PC-9 (cell line): ENCODE measurements around the gene GAB4. TPM values are rescaled to one million over a fixed set of nuclear protein-coding genes. Genes with fewer than 3 reads are reported as not detected.
A peak's percentile ranks its signal among the peaks of the same experiment; 100 is the strongest.
"Not testable (repeated sequence)": the region's sequence is repeated elsewhere in the genome, so short reads cannot be mapped to it uniquely, and the experiment has no call there.

Experiments used
- BruUV-seq: library from RNA; stranded (reverse); fragments of 400-500 nt; replicated peaks from 2 replicates; lab custom pipeline; 2021; lab: Mats Ljungman, UMichigan
- CTCF ChIA-PET: fragments of 300-600 bp; sonication (Branson Sonifier 250); formaldehyde crosslinking; loops from one replicate; lab custom pipeline; 2022; ENCODE audit warnings: antibody characterized with exemption; lab: Charles Lee
- POLR2A ChIA-PET: fragments of 300-600 bp; sonication (Branson Sonifier 250); formaldehyde crosslinking; loops from one replicate; lab custom pipeline; 2022; ENCODE audit warnings: antibody characterized with exemption; ENCODE audit not compliant: unreplicated experiment; lab: Charles Lee
- DNase-seq, 2 experiments: peaks; one replicate each; pipeline versions ENCODE4 v3.0.0 to v3.0.0-alpha.2; 2015 to 2022; ENCODE audit warnings: mixed read lengths in 1 of 2
- H2AFZ ChIP-seq: fragments of 200-600 bp; sonication (generic); 2 replicates; pipeline ENCODE4 v1.8.1; 2017; ENCODE audit warnings: antibody characterized with exemption
- H3F3A ChIP-seq: fragments of 200-600 bp; sonication (generic); 2 replicates; pipeline ENCODE4 v1.8.1; 2017; ENCODE audit warnings: antibody characterized with exemption, mild to moderate bottlenecking, low read depth; ENCODE audit not compliant: insufficient read depth
- H3K27ac ChIP-seq: fragments of 200-600 bp; sonication (generic); 2 replicates; pipeline ENCODE4 v1.6.1; 2016; ENCODE audit warnings: mixed run types
- H3K27me3 ChIP-seq: fragments of 200-600 bp; sonication (generic); 2 replicates; pipeline ENCODE4 v1.6.1; 2016; ENCODE audit warnings: low read depth, mixed run types; ENCODE audit not compliant: insufficient read depth
- H3K36me3 ChIP-seq: fragments of 200-600 bp; sonication (generic); 2 replicates; pipeline ENCODE4 v1.6.1; 2016; ENCODE audit warnings: low read depth, mixed run types
- H3K4me1 ChIP-seq: fragments of 200-600 bp; sonication (generic); replicated peaks from 2 replicates; pipeline ENCODE4 v1.6.1; 2016; ENCODE audit warnings: mixed run types; ENCODE audit not compliant: insufficient read depth
- H3K4me2 ChIP-seq: fragments of 200-600 bp; sonication (generic); 2 replicates; pipeline ENCODE4 v1.6.1; 2017; ENCODE audit warnings: mixed run types
- H3K4me3 ChIP-seq: fragments of 200-600 bp; sonication (generic); 2 replicates; pipeline ENCODE4 v1.6.1; 2016; ENCODE audit warnings: mixed run types
- H3K79me2 ChIP-seq: fragments of 200-600 bp; sonication (generic); 2 replicates; pipeline ENCODE4 v1.6.1; 2017; ENCODE audit warnings: low read depth, mixed run types
- H3K9me2 ChIP-seq: fragments of 200-600 bp; sonication (generic); 2 replicates; pipeline ENCODE4 v1.8.1; 2017; ENCODE audit warnings: mild to moderate bottlenecking; ENCODE audit not compliant: insufficient read depth
- H3K9me3 ChIP-seq: fragments of 200-600 bp; sonication (generic); 2 replicates; pipeline ENCODE4 v1.8.1; 2016; ENCODE audit warnings: low read depth; ENCODE audit not compliant: insufficient read depth
- H4K20me1 ChIP-seq: fragments of 200-600 bp; sonication (generic); 2 replicates; pipeline ENCODE4 v1.8.1; 2017; ENCODE audit not compliant: insufficient read depth
- EZH2 ChIP-seq: fragments of 200-600 bp; sonication (generic); IDR thresholded peaks from 2 replicates; pipeline ENCODE4 v1.8.0; 2017; ENCODE audit warnings: antibody characterized with exemption, low read depth
- intact Hi-C: fragments of 100-400 bp; cut with micrococcal nuclease; formaldehyde crosslinking; loops from one replicate; pipeline ENCODE4 v1.10.0; 2022; ENCODE audit not compliant: unreplicated experiment
- total RNA-seq: library from RNA; stranded (reverse); gene quantifications from 2 replicates; pipeline ENCODE4 v1.2.3, GENCODE V29; 2021
- TF ChIP-seq, protein P1 (sequence below): fragments of 200-600 bp; sonication (generic); conservative IDR thresholded peaks from 2 replicates; pipeline ENCODE4 v1.6.1; 2017; ENCODE audit warnings: mixed run types, antibody characterized with exemption, mild to moderate bottlenecking, moderate library complexity

Gene GAB4
- total RNA-seq, 1 experiment from 2014 or later = not detected

DNA sequence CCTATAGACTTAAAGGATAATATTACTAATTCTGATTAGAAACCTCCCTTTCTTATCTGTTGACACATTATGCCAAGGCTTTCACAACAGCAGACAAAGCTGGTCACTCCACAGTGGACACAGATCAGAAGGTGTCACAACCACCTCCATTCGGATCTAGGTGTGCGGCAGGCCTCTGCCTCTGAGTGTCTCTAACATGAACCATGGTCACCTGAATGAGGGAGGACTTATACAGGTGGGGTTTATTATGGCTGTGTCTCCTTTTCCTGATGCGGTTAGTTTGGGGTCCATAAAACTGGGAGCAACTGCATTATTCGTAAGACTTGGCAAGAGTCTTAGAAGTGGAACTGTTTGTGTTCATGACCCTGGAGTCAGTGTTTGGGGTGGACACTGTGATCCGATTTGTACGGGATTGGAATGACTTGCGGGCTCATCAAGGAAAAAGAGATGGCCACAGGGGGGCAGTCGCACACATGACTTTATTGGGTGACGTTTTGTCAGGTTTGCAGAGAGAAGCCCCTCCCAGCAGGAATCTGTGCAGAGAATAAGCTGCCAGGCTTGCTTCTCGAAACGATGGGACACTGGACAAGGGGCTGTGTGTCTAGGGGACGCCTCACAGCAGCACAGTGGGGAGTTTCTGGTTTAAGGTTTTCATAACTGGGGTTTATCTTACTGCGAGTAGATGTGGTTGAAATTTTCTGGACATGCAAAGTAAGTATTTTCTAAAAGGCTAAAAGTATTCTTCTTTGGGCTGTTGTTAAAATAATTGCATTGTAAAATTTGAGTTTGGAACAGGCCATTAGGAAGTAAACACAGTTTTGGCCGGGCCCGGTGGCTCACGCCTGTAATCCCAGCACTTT lies 90.6 kb downstream of the GAB4 start:
- DNase-seq = peak in 1 of 2 experiments; percentile 37
- H3K4me1 ChIP-seq = no peaks in the 10 kb centered on the region
- no peaks in the 10 kb centered on the region for H3K9me2 ChIP-seq
- no peak for TF ChIP-seq EZH2
- TF ChIP-seq, protein P1, sequence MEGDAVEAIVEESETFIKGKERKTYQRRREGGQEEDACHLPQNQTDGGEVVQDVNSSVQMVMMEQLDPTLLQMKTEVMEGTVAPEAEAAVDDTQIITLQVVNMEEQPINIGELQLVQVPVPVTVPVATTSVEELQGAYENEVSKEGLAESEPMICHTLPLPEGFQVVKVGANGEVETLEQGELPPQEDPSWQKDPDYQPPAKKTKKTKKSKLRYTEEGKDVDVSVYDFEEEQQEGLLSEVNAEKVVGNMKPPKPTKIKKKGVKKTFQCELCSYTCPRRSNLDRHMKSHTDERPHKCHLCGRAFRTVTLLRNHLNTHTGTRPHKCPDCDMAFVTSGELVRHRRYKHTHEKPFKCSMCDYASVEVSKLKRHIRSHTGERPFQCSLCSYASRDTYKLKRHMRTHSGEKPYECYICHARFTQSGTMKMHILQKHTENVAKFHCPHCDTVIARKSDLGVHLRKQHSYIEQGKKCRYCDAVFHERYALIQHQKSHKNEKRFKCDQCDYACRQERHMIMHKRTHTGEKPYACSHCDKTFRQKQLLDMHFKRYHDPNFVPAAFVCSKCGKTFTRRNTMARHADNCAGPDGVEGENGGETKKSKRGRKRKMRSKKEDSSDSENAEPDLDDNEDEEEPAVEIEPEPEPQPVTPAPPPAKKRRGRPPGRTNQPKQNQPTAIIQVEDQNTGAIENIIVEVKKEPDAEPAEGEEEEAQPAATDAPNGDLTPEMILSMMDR = peak; percentile 65
- H3K79me2 ChIP-seq = no peaks in the 10 kb centered on the region
- H3F3A ChIP-seq = no peaks in the 10 kb centered on the region
- BruUV-seq = no TSS peak
- no peak overlapping the region for H2AFZ ChIP-seq
- H3K27me3 ChIP-seq = peaks cover 5% of the 10 kb centered on the region
- no peaks in the 10 kb centered on the region for H3K9me3 ChIP-seq
- ChIA-PET CTCF (interaction anchor here (0.6 kb wide), 1 partner anchor 584 kb away, joined by 3 read pairs; no protein-coding TSS in a partner anchor), POLR2A (no interaction called here)
- intact Hi-C loops = loop anchor here (2.0 to 5.0 kb wide), 2 partner anchors 141 to 585 kb away; no protein-coding TSS in a partner anchor
- H3K36me3 ChIP-seq = no peaks in the 10 kb centered on the region
- no peak overlapping the region for H3K4me3 ChIP-seq
- H4K20me1 ChIP-seq = no peaks in the 10 kb centered on the region
- H3K27ac ChIP-seq = no peak overlapping the region
- H3K4me2 ChIP-seq = no peak overlapping the region

DNA sequence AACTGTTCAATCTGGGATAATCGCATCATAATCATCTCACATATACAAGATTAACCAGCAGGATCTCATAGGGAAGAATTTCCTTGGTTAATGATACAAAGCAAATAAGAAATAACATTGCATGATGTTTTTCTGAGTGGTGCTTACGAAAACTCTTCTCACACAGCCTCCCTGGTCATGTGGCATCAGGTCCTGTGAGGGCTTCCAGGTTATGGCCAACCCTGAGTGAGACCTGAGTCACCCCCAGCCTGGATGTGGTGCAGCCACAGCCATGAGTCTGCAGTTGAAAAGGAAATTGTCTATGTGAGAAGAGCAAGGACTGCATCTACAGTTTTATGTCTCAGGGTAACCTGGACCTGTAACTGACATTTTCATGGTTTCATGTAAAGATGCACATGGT lies 92.3 kb downstream of the GAB4 start:
- DNase-seq = no peak
- no peak overlapping the region for H3K4me3 ChIP-seq
- TF ChIP-seq, protein P1 = no peak
- TF ChIP-seq EZH2 = no peak
- CTCF ChIA-PET = no interaction called here
- peaks cover 3% of the 10 kb centered on the region for H3K27me3 ChIP-seq
- no peak overlapping the region for H3K4me2 ChIP-seq
- H3F3A ChIP-seq = no peaks in the 10 kb centered on the region
- intact Hi-C loops = loop anchor here (2.0 to 5.0 kb wide), 2 partner anchors 143 to 587 kb away; no protein-coding TSS in a partner anchor
- no peaks in the 10 kb centered on the region for H4K20me1 ChIP-seq
- no peaks in the 10 kb centered on the region for H3K79me2 ChIP-seq
- no peaks in the 10 kb centered on the region for H3K4me1 ChIP-seq
- no peaks in the 10 kb centered on the region for H3K9me2 ChIP-seq
- no peak overlapping the region for H2AFZ ChIP-seq
- H3K27ac ChIP-seq = no peak overlapping the region
- no peaks in the 10 kb centered on the region for H3K9me3 ChIP-seq
- BruUV-seq = no TSS peak
- POLR2A ChIA-PET = no interaction called here
- no peaks in the 10 kb centered on the region for H3K36me3 ChIP-seq

DNA sequence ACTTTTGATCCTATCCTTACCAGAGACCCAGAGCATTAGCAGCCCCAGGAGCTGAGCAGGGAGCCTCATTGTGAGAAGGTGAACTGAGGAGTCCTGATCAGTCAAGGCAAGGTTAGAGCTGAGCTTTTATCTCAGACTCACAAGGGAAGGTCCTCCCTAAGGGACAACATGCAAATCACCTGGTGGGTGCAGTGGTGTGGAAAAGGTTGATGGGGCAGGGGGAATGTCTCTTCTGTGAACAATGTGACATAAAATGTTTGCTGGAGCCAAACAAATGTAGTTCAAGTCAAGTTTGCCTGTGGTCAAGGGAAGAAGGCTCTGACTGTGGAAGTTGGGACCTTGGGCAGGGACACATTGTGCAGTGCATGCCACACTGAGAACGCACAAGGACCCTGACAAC lies 93.1 kb downstream of the GAB4 start:
- H3K4me3 ChIP-seq, H3K79me2 ChIP-seq, H2AFZ ChIP-seq, H3K4me2 ChIP-seq, POLR2A ChIA-PET, H3K27ac ChIP-seq, H3K9me2 ChIP-seq, BruUV-seq, H3K9me3 ChIP-seq, H3K4me1 ChIP-seq, H3F3A ChIP-seq, H3K27me3 ChIP-seq, H3K36me3 ChIP-seq, CTCF ChIA-PET, DNase-seq, H4K20me1 ChIP-seq: not testable (repeated sequence)
- intact Hi-C loops = loop anchor here (5.0 kb wide), 1 partner anchor 587 kb away; no protein-coding TSS in a partner anchor
